ENCODE measurements around the gene C1GALT1. TPM values are rescaled to one million over a fixed set of nuclear protein-coding genes. Genes with fewer than 3 reads are reported as not detected.

The C1GALT1 gene
- total RNA-seq, 1 experiment from 2014 or later: 81.5 TPM

GRCh38 chr7:7219216-7219615 is 36.9 kb downstream of the C1GALT1 start:
- Mint-ChIP-seq H3K27me3 (ENCODE audit: low read depth) (no peaks in the 10 kb centered on the region), H3K27ac (no peak overlapping the region), H3K36me3 (ENCODE audit: insufficient read depth in 1 of 3, low read depth in 3 of 3) (peaks cover 48 to 55% (median 53%) of the 10 kb centered on the region in 3 experiments), H3K4me3 (no peak overlapping the region), H3K9me3 (peaks cover 0 to 4% of the 10 kb centered on the region in 2 experiments; a peak in 2 of 5 replicates), H3K4me1 (peaks cover 27 to 33% of the 10 kb centered on the region in 2 experiments)
- Histone ChIP-seq H3K27ac (ENCODE audit: insufficient read length, low read depth, low read length) (no peak overlapping the region), H3K9me3 (ENCODE audit: control insufficient read depth, low read depth, low read length) (no peaks in the 10 kb centered on the region), H3K4me2 (ENCODE audit: insufficient read depth, insufficient read length, low read length) (no peak overlapping the region), H3K56ac (ENCODE audit: insufficient read length, low read depth, low read length) (no peak overlapping the region), H3K4me1 (ENCODE audit: insufficient read depth, low read length) (no peaks in the 10 kb centered on the region; the same call in 1 of the 2 replicates), H2BK120ac (ENCODE audit: low read depth, low read length, poor library complexity, severe bottlenecking) (no peak overlapping the region), H2BK5ac (ENCODE audit: insufficient read length, low read length) (no peak overlapping the region), H3K27me3 (ENCODE audit: insufficient read depth, low read length) (no peaks in the 10 kb centered on the region), H4K20me1 (ENCODE audit: control insufficient read depth, insufficient read depth, insufficient read length) (no peaks in the 10 kb centered on the region), H3K14ac (ENCODE audit: insufficient read depth, low read length) (no peak overlapping the region), H3K4ac (ENCODE audit: low read depth, low read length) (no peak overlapping the region), H2AK5ac (ENCODE audit: insufficient read length, low read length) (no peak overlapping the region), H4K8ac (replicated peaks; ENCODE audit: insufficient read length, low read depth, low read length) (no peak overlapping the region), H2BK12ac (ENCODE audit: insufficient read length, low read depth, low read length) (no peak overlapping the region), H3T11ph (ENCODE audit: low read length) (no peak overlapping the region), H2BK20ac (ENCODE audit: low read depth, low read length, poor library complexity, severe bottlenecking) (no peak overlapping the region), H3K18ac (ENCODE audit: insufficient read length, low read depth, low read length) (no peak overlapping the region), H4K5ac (ENCODE audit: insufficient read length, low read depth, low read length) (no peak overlapping the region), H3K9ac (ENCODE audit: extremely low read depth, insufficient read length, low read length) (no peak overlapping the region), H4K91ac (ENCODE audit: insufficient read length, low read depth, low read length) (no peak overlapping the region), H3K79me2 (ENCODE audit: insufficient read depth, low read length) (peaks cover 9% of the 10 kb centered on the region; the same call in 1 of the 2 replicates), H3K23me2 (ENCODE audit: insufficient read length, low read depth, low read length, poor library complexity, severe bottlenecking) (no peaks in the 10 kb centered on the region), H2BK15ac (ENCODE audit: low read depth, low read length) (no peak overlapping the region), H3K23ac (ENCODE audit: insufficient read length, low read depth, low read length) (no peak overlapping the region), H3K79me1 (ENCODE audit: insufficient read depth, low read depth, low read length, poor library complexity, severe bottlenecking) (peaks cover 9% of the 10 kb centered on the region), H2AFZ (ENCODE audit: low read length) (no peak overlapping the region)
- TF ChIP-seq CTCF (conservative IDR thresholded peaks at IDR 0.05): no peak
- DNase-seq: no peak
